ENCODE measurements around the gene RNF141.

RNF141 gene

DNA sequence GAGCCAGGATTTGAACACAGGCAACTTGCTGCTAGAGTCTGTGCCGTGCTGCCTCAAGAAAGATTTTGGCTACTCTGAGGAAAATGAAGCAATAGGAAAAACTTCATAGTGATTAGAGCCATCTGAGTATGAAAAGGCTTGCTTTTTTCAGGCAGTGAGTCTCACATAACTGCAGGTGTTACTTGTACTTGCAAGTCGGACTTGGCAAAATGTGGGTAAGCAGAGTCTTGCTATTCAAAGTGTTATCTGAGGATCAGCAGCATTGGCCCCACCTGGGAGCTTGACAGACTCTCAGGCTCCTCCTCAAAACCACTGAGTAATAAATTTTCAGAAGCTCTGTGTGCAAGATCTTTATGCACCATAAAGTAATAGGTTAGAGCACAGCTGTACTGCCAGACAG, 18.1 kb downstream of the RNF141 start:
- no peak for DNase-seq (ENCODE audit: low read depth in 2 of 2)

DNA sequence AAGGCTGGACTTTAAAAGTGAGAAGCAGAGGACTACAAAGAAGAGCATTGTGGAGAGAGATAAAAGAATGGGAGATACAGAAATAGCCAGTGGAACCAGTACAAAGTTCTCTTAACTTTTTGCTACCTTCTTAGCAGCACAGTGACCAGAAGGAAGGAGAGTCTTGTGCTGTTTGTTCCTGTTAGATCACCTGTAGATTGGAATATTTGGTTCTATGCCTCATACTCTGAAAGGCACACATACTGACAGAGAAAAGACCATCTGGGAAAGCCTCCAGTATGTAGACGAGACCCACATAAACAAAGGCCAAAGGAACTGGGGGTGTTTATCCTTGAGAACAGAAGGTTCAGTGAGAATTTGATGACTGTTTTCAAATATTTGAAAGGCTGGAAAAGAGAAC, 18.7 kb downstream of the RNF141 start:
- DNase-seq (ENCODE audit: low read depth in 2 of 2), result no peak

GRCh38 chr11:10520562-10520961, 20.4 kb downstream of the RNF141 start:
- DNase-seq (ENCODE audit: low read depth in 2 of 2), result no peak

DNA sequence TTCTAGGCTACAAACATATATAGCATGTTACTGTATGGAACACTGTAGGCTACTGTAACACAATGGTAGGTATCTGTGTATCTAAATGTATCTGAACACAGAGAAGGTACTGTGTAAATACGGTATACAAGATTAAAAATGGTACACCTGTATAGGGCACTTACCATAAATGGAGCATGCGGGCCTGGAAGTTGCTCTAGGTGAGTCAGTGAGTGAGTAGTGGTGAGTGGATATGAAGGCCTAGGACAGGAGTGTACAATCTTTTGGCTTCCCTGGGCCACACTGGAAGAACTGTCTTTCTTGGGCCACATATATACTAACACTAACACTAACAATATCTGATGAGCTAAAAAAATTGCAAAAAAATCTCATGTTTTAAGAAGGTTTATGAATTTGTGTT, 21.4 kb downstream of the RNF141 start:
- DNase-seq (ENCODE audit: low read depth in 2 of 2), result no peak

DNA sequence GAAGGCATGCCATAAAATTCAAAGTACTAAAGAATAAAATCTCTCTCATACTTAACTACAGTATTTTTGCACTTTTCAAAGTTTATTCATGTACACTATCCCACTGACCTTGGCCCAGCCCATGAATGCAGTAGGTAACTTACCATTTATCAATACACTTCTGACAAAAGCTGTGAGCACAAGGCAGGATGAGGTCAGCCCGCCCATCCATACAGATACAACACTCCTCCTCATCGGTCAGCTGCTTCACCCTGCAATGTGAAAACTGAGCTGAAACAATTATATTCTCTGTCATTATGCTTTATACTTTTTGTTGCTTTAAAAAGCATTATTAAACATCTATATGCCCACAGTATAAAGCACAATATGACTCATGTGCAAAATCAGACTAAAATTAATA, 22.1 kb downstream of the RNF141 start:
- DNase-seq (ENCODE audit: low read depth in 2 of 2), result no peak

- no peak for DNase-seq (ENCODE audit: low read depth in 2 of 2)
Measured at GRCh38 chr11:10518123-10518522, 22.9 kb downstream of the RNF141 start.

DNA sequence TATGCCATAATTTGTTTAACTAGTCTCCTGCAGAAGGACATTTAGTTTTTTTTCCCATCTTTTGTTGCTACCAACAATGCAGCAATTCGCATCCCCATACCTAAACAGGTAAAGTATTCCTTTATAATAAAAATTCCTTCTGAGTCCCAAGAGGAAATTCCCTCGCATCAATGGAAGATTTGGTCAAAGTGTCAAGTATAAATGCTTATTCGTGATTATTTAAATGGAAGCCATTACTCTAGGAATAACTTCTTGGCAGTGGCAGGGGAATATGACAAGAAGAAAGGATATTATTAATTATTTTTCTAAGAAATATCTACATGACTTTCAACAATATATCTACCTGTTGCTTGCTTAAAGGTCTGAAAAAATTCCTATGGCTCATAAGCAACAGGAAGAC, 25.6 kb downstream of the RNF141 start:
- no peak for DNase-seq (ENCODE audit: low read depth in 2 of 2)

GRCh38 chr11:10514709-10515108, 26.3 kb downstream of the RNF141 start:
- DNase-seq (ENCODE audit: low read depth in 2 of 2), result no peak

- DNase-seq (ENCODE audit: low read depth in 2 of 2), result no peak
Measured at GRCh38 chr11:10514202-10514601, 26.8 kb downstream of the RNF141 start.

- DNase-seq (ENCODE audit: low read depth in 2 of 2), result no peak
Measured at GRCh38 chr11:10511181-10511621, 29.8 kb downstream of the RNF141 start.

- DNase-seq (ENCODE audit: low read depth in 2 of 2), result no peak
Measured at GRCh38 chr11:10506008-10506370, 35.0 kb downstream of the RNF141 start.

DNA sequence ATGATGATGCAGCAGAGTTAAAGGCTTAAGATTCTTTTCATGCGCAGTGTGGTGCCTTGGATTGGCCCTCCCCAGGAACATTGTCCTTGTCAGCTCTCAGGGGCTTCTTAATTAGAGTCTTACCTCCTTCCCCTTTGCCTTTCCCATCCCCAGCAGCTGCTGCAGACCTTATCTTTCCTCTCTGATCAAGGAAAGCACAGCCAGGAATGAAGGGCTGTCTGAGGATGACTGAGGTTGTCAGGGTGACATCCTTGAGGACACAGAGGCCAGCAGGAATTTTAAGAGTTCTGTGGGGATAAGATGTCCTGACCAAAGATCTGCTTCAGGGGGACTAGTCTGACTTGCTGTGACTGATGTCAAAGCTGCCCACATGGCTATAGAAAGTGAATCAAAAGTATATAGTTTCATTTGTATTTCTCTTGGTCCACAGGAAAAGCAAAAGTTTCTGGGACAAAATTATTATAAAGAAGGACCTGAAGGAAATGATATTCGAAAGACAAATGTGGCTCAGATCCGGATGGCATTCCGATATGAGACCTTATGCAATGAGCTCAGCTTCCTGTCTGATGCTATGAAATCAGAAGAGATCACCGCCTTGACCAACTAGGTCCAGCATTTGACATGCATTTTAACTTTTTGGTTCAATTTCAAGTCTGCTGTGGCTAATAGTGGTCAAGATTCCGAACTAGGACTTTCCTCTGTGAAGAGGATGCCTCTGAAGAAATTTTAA, 35.5 kb downstream of the RNF141 start:
- DNase-seq (ENCODE audit: low read depth in 2 of 2), result no peak

DNA sequence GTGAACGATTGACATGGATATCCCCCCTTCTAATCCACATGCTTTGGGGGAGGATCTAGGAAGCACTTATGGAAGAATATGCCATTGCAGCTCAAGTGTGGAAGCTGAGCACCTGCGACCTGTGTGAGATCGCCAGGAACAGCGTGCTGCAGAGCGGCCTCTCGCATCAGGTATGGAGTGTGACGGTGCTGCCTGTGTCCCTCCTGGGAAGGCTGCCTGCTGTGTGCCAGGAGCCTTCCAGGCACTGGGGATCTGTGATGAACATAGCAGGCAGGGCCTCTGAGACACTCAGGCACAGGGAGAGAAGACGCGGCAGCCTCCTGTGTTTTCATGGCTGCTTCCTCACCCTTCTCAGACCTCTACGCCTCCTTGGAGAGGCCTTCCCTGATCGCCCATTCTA, 36.5 kb downstream of the RNF141 start:
- no peak for DNase-seq (ENCODE audit: low read depth in 2 of 2)

- DNase-seq (ENCODE audit: low read depth in 2 of 2), result no peak
Measured at GRCh38 chr11:10503777-10504480, 37.1 kb downstream of the RNF141 start.

DNA sequence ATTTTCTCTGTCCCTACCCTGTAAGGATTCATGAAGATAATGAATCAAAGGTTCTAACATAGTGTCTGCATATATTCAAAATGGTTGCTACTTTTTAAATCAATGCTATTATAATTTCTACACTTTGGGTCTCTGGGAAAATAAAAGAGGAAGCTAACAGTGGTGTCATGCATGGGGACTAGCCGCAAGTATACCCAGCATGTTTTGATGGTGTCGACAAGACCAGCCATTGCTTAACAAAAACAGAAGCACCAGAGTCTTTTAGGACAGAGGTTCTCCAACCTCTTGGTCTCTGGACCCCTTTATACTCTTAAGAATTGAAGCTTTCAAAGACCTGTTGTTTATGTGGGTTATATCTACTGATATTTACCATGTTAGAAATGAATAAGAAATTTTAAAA, 37.8 kb downstream of the RNF141 start:
- DNase-seq (ENCODE audit: low read depth in 2 of 2), result no peak

GRCh38 chr11:10502770-10503169, 38.2 kb downstream of the RNF141 start:
- DNase-seq (ENCODE audit: low read depth in 2 of 2), result no peak

GRCh38 chr11:10502065-10502680, 38.8 kb downstream of the RNF141 start:
- DNase-seq (ENCODE audit: low read depth in 2 of 2), result no peak

- no peak for DNase-seq (ENCODE audit: low read depth in 2 of 2)
Measured at GRCh38 chr11:10500757-10501684, 40.0 kb downstream of the RNF141 start.

- DNase-seq (ENCODE audit: low read depth in 2 of 2), result no peak
Measured at GRCh38 chr11:10499874-10500601, 40.9 kb downstream of the RNF141 start.

GRCh38 chr11:10499452-10499851, 41.5 kb downstream of the RNF141 start:
- DNase-seq (ENCODE audit: low read depth in 2 of 2), result no peak
